ENCODE measurements around the gene SMPD3. TPM values are rescaled to one million over a fixed set of nuclear protein-coding genes. Genes with fewer than 3 reads are reported as not detected.

SMPD3 gene
- polyA plus RNA-seq, 2 of the 4 experiments (the other 2 are of a cell fraction): 0.04 to 0.13 TPM

DNA sequence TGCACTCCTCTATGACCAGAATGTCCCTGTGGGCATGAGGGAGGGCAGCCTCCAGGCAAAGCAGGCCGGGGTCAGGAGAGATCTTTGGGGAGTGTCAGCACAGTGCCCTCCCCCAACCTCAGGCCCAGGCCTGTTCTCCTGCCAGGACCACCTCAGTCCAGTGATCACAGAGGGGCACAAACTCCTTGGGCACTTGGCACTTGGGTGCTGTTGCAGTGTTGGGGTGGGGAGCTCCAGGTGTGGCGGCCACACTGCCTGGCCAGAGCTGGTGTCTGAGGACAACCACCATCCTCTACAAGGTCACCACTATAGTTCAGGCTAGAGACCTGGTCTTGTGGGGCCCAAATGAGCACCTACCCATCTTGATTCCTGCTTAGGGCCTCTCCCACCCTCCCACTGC, 37.2 kb downstream of the SMPD3 start (continued):
- TF ChIP-seq JUN (IDR thresholded peaks at IDR 0.05) (no peak), NFE2L2 (conservative IDR thresholded peaks at IDR 0.05; ENCODE audit: low read length) (no peak), ZC3H11A (IDR thresholded peaks at IDR 0.05) (no peak), ATOH8 (CRISPR knock-in tag; IDR thresholded peaks at IDR 0.05; ENCODE audit: low read depth) (no peak), EP300 (IDR thresholded peaks at IDR 0.05) (no peak), ELK1 (IDR thresholded peaks at IDR 0.05; ENCODE audit: low read depth, low read length) (no peak), CBX8 (IDR thresholded peaks at IDR 0.05) (no peak)

- ChIA-PET CTCF (interaction anchor here (1.4 to 1.9 kb wide), 4 partner anchors 10 to 112 kb away, joined by 3 to 5 read pairs (median 4); no protein-coding TSS in a partner anchor), POLR2A (no interaction called here)
- ATAC-seq (peak in 1 of 2 experiments; percentile 33; a peak in 1 of 6 replicates), FAIRE-seq (no peak), DNase-seq (ENCODE audit: low read depth in 1 of 2, low spot score in 1 of 2) (no peak)
- Histone ChIP-seq H3K9me3 (no peaks in the 10 kb centered on the region), H3K4me2 (no peak overlapping the region), H3K4me1 (0 out of 3 replicates have a peak, but pooled peaks cover 5% of the 10 kb centered on the region), H3K4me3 (no peak overlapping the region), H3K27ac (no peak overlapping the region)
- no peak for TF ChIP-seq REST (IDR thresholded peaks at IDR 0.05)
- TF ChIP-seq HMGXB4 (CRISPR knock-in tag; IDR thresholded peaks at IDR 0.05; ENCODE audit: borderline replicate concordance): no peak
- TF ChIP-seq PHF8 (IDR thresholded peaks at IDR 0.05; ENCODE audit: borderline replicate concordance, low read depth): no peak
- TF ChIP-seq CHD4 (IDR thresholded peaks at IDR 0.05; ENCODE audit: borderline replicate concordance): no peak
- no peak for TF ChIP-seq HOXB13 (CRISPR knock-in tag; IDR thresholded peaks at IDR 0.05; ENCODE audit: low read depth)
- TF ChIP-seq RCOR1 (IDR thresholded peaks at IDR 0.05; ENCODE audit: low read depth, low read length): no peak
- no peak for TF ChIP-seq FOSL2 (IDR thresholded peaks at IDR 0.05)
- TF ChIP-seq FOSL2 (CRISPR knock-in tag; IDR thresholded peaks at IDR 0.05): no peak
- no peak for TF ChIP-seq CBX8 (IDR thresholded peaks at IDR 0.05)
- no peak for TF ChIP-seq SREBF2 (IDR thresholded peaks at IDR 0.05)
- TF ChIP-seq EHF (CRISPR knock-in tag; IDR thresholded peaks at IDR 0.05): no peak
- TF ChIP-seq BHLHE40 (IDR thresholded peaks at IDR 0.05; ENCODE audit: low read depth, low read length): no peak
- TF ChIP-seq ESRRA (IDR thresholded peaks at IDR 0.05; ENCODE audit: borderline replicate concordance, low read length): no peak
- 37% methylated on average over 6 of the region's 6 CpGs for WGBS (ENCODE audit: missing lambda C conversion rate)
Measured at GRCh38 chr16:68408967-68409366, 39.3 kb downstream of the SMPD3 start.
